ENCODE measurements around the gene NCKAP5.

- TF ChIP-seq POLR2A (IDR thresholded peaks at IDR 0.05) (no peak), CTCF (IDR thresholded peaks at IDR 0.05) (no peak)
These were observed 664.0 kb downstream of the NCKAP5 start for GRCh38 chr2:132904142-132904842.

Data from vagina (tissue), 2 donors.